SH-SY5Y (cell line): Measurements from ENCODE around the gene ADAMTS8.

ENCODE experiments used
- GATA2 ChIP-seq: IDR thresholded peaks from 2 replicates; pipeline ENCODE4 v1.6.1; 2011; ENCODE audit warnings: mild to moderate bottlenecking, low read depth, low read length
- GATA3 ChIP-seq: IDR thresholded peaks from 2 replicates; pipeline ENCODE4 v1.6.1; 2011; ENCODE audit warnings: low read depth, mild to moderate bottlenecking, low read length, moderate library complexity

GRCh38 chr11:130411223-130411622 lies 17.2 kb downstream of the ADAMTS8 start:
- no peak for TF ChIP-seq GATA2
- no peak for TF ChIP-seq GATA3
